MM.1S (cell line): ENCODE measurements around the gene GABBR1.

Experiments
- DNase-seq: peaks from one replicate; pipeline ENCODE4 v3.0.0-alpha.2; 2015
- H2AFZ ChIP-seq: fragments of 300-600 bp; sonication (generic); 2 replicates; pipeline ENCODE4 v1.6.0; 2016; ENCODE audit warnings: antibody characterized with exemption, low read length
- H3F3A ChIP-seq: fragments of 300-600 bp; sonication (generic); 2 replicates; pipeline ENCODE4 v1.6.1; 2016; ENCODE audit warnings: mild to moderate bottlenecking, antibody characterized with exemption, low read length, moderate library complexity, mixed read lengths; ENCODE audit not compliant: insufficient read depth
- H3K27ac ChIP-seq: fragments of 300-600 bp; sonication (generic); 2 replicates; pipeline ENCODE4 v1.5.1; 2016; ENCODE audit warnings: mild to moderate bottlenecking, low read length
- H3K27me3 ChIP-seq: fragments of 300-600 bp; sonication (generic); replicated peaks from 2 replicates; pipeline ENCODE4 v1.6.0; 2016; ENCODE audit warnings: low read length; ENCODE audit not compliant: insufficient read depth
- H3K36me3 ChIP-seq: fragments of 300-600 bp; sonication (generic); replicated peaks from 2 replicates; pipeline ENCODE4 v1.6.1; 2016; ENCODE audit warnings: mild to moderate bottlenecking, low read length, mixed read lengths; ENCODE audit not compliant: insufficient read depth
- H3K4me1 ChIP-seq: fragments of 300-600 bp; sonication (generic); 2 replicates; pipeline ENCODE4 v1.6.1; 2016; ENCODE audit warnings: low read length, mixed read lengths
- H3K4me2 ChIP-seq: fragments of 300-600 bp; sonication (generic); 2 replicates; pipeline ENCODE4 v1.6.0; 2016; ENCODE audit warnings: low read depth, low read length
- H3K4me3 ChIP-seq: fragments of 300-600 bp; sonication (generic); 2 replicates; pipeline ENCODE4 v1.5.1; 2016; ENCODE audit warnings: low read length, mixed read lengths
- H3K79me2 ChIP-seq: fragments of 300-600 bp; sonication (generic); 2 replicates; pipeline ENCODE4 v1.6.1; 2016; ENCODE audit warnings: mixed run types, low read length, mixed read lengths
- H3K9ac ChIP-seq: fragments of 300-600 bp; sonication (generic); 2 replicates; pipeline ENCODE4 v1.6.1; 2016; ENCODE audit warnings: low read length, mixed read lengths
- H3K9me2 ChIP-seq: fragments of 300-600 bp; sonication (generic); replicated peaks from 2 replicates; pipeline ENCODE4 v1.6.1; 2016; ENCODE audit warnings: mild to moderate bottlenecking, low read length, mixed read lengths; ENCODE audit not compliant: insufficient read depth
- H3K9me3 ChIP-seq: fragments of 300-600 bp; sonication (generic); replicated peaks from 2 replicates; pipeline ENCODE4 v1.6.1; 2016; ENCODE audit warnings: mild to moderate bottlenecking, low read length, mixed read lengths; ENCODE audit not compliant: insufficient read depth
- H4K20me1 ChIP-seq: fragments of 300-600 bp; sonication (generic); 2 replicates; pipeline ENCODE4 v1.6.1; 2016; ENCODE audit warnings: mild to moderate bottlenecking, low read length, moderate library complexity, mixed read lengths; ENCODE audit not compliant: insufficient read depth
- EZH2 ChIP-seq: fragments of 300-600 bp; sonication (generic); optimal IDR thresholded peaks from 2 replicates; pipeline ENCODE3; 2017; ENCODE audit warnings: low read depth, mild to moderate bottlenecking, antibody characterized with exemption, low read length, mixed read lengths
- EZH2phosphoT487 ChIP-seq: fragments of 300-600 bp; sonication (generic); IDR thresholded peaks from 2 replicates; pipeline ENCODE4 v1.6.1; 2018; ENCODE audit warnings: antibody characterized with exemption, low read length
- TF ChIP-seq, protein P1 (sequence below): fragments of 300-600 bp; sonication (generic); IDR thresholded peaks from 2 replicates; pipeline ENCODE4 v1.5.1; 2016; ENCODE audit warnings: antibody characterized with exemption, low read length, mixed read lengths

GABBR1 gene

GRCh38 chr6:29531668-29532067 lies 101.3 kb downstream of the GABBR1 start:
- Histone ChIP-seq H3K4me3 (no peak overlapping the region), H3K9me2 (no peaks in the 10 kb centered on the region), H3F3A (no peaks in the 10 kb centered on the region), H3K4me1 (no peaks in the 10 kb centered on the region), H3K9ac (no peak overlapping the region), H3K4me2 (no peak overlapping the region), H4K20me1 (no peaks in the 10 kb centered on the region), H3K79me2 (no peaks in the 10 kb centered on the region), H2AFZ (no peak overlapping the region), H3K27ac (no peak overlapping the region), H3K9me3 (no peaks in the 10 kb centered on the region), H3K36me3 (no peaks in the 10 kb centered on the region), H3K27me3 (no peaks in the 10 kb centered on the region)
- TF ChIP-seq EZH2phosphoT487 (no peak), EZH2 (no peak)
- TF ChIP-seq, protein P1, sequence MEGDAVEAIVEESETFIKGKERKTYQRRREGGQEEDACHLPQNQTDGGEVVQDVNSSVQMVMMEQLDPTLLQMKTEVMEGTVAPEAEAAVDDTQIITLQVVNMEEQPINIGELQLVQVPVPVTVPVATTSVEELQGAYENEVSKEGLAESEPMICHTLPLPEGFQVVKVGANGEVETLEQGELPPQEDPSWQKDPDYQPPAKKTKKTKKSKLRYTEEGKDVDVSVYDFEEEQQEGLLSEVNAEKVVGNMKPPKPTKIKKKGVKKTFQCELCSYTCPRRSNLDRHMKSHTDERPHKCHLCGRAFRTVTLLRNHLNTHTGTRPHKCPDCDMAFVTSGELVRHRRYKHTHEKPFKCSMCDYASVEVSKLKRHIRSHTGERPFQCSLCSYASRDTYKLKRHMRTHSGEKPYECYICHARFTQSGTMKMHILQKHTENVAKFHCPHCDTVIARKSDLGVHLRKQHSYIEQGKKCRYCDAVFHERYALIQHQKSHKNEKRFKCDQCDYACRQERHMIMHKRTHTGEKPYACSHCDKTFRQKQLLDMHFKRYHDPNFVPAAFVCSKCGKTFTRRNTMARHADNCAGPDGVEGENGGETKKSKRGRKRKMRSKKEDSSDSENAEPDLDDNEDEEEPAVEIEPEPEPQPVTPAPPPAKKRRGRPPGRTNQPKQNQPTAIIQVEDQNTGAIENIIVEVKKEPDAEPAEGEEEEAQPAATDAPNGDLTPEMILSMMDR, result no peak
- DNase-seq, result no peak

DNA sequence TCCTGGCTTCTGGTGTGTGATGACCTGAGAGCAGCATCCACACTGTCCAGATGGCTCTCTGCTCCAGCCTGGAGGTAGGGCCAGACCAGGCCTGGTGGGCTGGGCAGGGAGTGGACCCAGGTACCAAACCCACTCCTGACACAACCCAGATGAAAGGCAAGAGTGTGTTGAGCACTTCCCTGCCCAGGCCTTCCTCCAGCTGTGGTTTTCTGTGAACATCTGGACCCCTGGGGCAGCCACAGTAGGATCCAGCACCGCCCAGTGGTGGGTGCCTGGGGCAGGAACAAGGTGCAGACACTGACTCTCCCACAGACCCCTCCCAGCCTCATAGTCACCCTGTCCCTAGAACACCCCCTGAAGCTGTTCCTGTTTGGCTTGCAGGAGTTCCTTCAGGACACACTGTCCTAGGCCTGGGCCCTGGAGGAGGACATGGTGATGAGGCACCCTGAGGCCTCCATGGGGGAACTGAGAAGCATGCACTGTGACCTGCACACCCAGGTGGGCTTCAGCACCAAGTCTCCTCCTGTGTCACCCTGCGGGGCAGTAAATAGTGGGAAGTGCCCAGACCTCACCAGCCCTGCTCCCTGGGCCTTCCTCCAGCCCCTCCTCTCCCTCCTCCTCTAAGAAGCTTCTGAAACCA lies 102.2 kb downstream of the GABBR1 start:
- Histone ChIP-seq H3K9ac (no peak overlapping the region), H3K9me2 (no peaks in the 10 kb centered on the region), H3K9me3 (no peaks in the 10 kb centered on the region), H3K27ac (no peak overlapping the region), H4K20me1 (no peaks in the 10 kb centered on the region), H2AFZ (no peak overlapping the region), H3K4me1 (no peaks in the 10 kb centered on the region), H3F3A (no peaks in the 10 kb centered on the region), H3K36me3 (no peaks in the 10 kb centered on the region), H3K27me3 (no peaks in the 10 kb centered on the region), H3K79me2 (no peaks in the 10 kb centered on the region), H3K4me3 (no peak overlapping the region), H3K4me2 (no peak overlapping the region)
- DNase-seq, result no peak
- TF ChIP-seq, protein P1, result no peak
- TF ChIP-seq EZH2, result no peak
- no peak for TF ChIP-seq EZH2phosphoT487

- H4K20me1 ChIP-seq, result no peaks in the 10 kb centered on the region
- H3K79me2 ChIP-seq, result no peaks in the 10 kb centered on the region
- no peak for DNase-seq
- no peak overlapping the region for H3K27ac ChIP-seq
- no peaks in the 10 kb centered on the region for H3K27me3 ChIP-seq
- no peaks in the 10 kb centered on the region for H3K9me2 ChIP-seq
- no peak overlapping the region for H3K9ac ChIP-seq
- no peak overlapping the region for H3K4me2 ChIP-seq
- H3K9me3 ChIP-seq, result no peaks in the 10 kb centered on the region
- TF ChIP-seq, protein P1, result no peak
- no peak for TF ChIP-seq EZH2
- no peak overlapping the region for H2AFZ ChIP-seq
- no peak overlapping the region for H3K4me3 ChIP-seq
- no peaks in the 10 kb centered on the region for H3K4me1 ChIP-seq
- H3F3A ChIP-seq, result no peaks in the 10 kb centered on the region
- no peaks in the 10 kb centered on the region for H3K36me3 ChIP-seq
Measured at GRCh38 chr6:29529956-29530355, 103.0 kb downstream of the GABBR1 start.
